ENCODE data around the gene BICRA. TPM values are rescaled to one million over a fixed set of nuclear protein-coding genes. Genes with fewer than 3 reads are reported as not detected.

BICRA gene
- total RNA-seq, 1 experiment from 2014 or later, result 13.1 TPM

DNA sequence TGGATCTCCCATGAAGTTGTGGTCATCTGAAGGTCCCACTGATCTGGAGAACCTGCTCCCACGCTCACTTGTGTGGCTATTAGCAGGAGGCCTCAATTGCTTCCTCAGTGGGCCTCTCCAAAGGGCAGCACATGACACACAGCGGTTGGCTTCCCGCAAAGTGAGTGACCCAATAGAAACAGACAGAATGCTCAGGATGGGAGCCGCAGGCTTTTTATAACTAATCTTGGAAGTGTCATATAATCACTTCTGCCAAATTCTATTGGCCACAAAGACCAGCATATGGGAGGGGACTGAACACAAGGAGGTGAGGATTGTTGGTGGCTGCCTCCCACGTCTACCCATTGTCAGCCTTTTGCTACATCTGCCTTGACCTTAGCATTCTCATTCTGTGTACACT, 82.2 kb downstream of the BICRA start:
- H3K4me1 Mint-ChIP-seq (ENCODE audit: insufficient read depth, unreplicated experiment), result no peaks in the 10 kb centered on the region
- H3K36me3 Mint-ChIP-seq (ENCODE audit: insufficient read depth, unreplicated experiment), result peaks cover 34% of the 10 kb centered on the region
- no peak overlapping the region for H3K4me3 Mint-ChIP-seq (ENCODE audit: unreplicated experiment)
- TF ChIP-seq, protein P1, sequence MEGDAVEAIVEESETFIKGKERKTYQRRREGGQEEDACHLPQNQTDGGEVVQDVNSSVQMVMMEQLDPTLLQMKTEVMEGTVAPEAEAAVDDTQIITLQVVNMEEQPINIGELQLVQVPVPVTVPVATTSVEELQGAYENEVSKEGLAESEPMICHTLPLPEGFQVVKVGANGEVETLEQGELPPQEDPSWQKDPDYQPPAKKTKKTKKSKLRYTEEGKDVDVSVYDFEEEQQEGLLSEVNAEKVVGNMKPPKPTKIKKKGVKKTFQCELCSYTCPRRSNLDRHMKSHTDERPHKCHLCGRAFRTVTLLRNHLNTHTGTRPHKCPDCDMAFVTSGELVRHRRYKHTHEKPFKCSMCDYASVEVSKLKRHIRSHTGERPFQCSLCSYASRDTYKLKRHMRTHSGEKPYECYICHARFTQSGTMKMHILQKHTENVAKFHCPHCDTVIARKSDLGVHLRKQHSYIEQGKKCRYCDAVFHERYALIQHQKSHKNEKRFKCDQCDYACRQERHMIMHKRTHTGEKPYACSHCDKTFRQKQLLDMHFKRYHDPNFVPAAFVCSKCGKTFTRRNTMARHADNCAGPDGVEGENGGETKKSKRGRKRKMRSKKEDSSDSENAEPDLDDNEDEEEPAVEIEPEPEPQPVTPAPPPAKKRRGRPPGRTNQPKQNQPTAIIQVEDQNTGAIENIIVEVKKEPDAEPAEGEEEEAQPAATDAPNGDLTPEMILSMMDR (IDR thresholded peaks at IDR 0.05; ENCODE audit: unreplicated experiment), result no peak
- CTCF ChIA-PET, result interaction anchor here (0.7 to 1.2 kb wide), 4 partner anchors 9 to 395 kb away, joined by 3 to 5 read pairs (median 3); partner anchors contain the start of gene KPTN
- DNase-seq (ENCODE audit: unreplicated experiment), result no peak
- POLR2A ChIA-PET, result interaction anchor here (0.6 to 0.9 kb wide), 2 partner anchors 9 to 342 kb away, joined by 3 read pairs; partner anchors contain the start of gene DHX34
- H3K9me3 Mint-ChIP-seq (ENCODE audit: unreplicated experiment), result no peaks in the 10 kb centered on the region
- H3K27ac Mint-ChIP-seq (ENCODE audit: low read depth, unreplicated experiment), result peak overlapping the region; percentile 46
- intact Hi-C loops (cut with micrococcal nuclease), result no loop called here
- no peaks in the 10 kb centered on the region for H3K27me3 Mint-ChIP-seq (ENCODE audit: insufficient read depth, unreplicated experiment)
- no TSS peak for BruUV-seq (replicated peaks)

DNA sequence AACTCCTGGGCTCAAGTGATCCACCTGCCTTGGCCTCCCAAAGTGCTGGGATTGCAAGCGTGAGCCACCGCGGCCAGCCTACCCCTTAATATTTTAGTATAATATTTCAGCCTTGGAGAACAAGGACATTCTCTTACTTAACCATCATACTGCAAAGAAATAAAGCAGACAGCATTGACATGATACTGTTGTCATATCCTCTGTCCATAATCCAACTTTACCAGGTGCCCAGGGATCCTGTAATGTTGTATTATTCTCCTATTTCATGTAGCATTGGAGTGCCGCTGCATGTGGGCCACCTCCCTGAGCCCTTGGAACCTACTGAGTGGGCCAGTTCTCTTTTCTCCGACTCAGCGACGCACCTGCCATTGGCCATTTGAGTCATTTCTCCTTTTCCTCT, 82.8 kb downstream of the BICRA start:
- no TSS peak for BruUV-seq (replicated peaks)
- no peaks in the 10 kb centered on the region for H3K27me3 Mint-ChIP-seq (ENCODE audit: insufficient read depth, unreplicated experiment)
- DNase-seq (ENCODE audit: unreplicated experiment), result no peak
- H3K27ac Mint-ChIP-seq (ENCODE audit: low read depth, unreplicated experiment), result peak overlapping the region; percentile 46
- CTCF ChIA-PET, result no interaction called here
- TF ChIP-seq, protein P1 (IDR thresholded peaks at IDR 0.05; ENCODE audit: unreplicated experiment), result no peak
- peaks cover 38% of the 10 kb centered on the region for H3K36me3 Mint-ChIP-seq (ENCODE audit: insufficient read depth, unreplicated experiment)
- H3K4me3 Mint-ChIP-seq (ENCODE audit: unreplicated experiment), result no peak overlapping the region
- H3K9me3 Mint-ChIP-seq (ENCODE audit: unreplicated experiment), result no peaks in the 10 kb centered on the region
- POLR2A ChIA-PET, result no interaction called here
- intact Hi-C loops (cut with micrococcal nuclease), result no loop called here
- no peaks in the 10 kb centered on the region for H3K4me1 Mint-ChIP-seq (ENCODE audit: insufficient read depth, unreplicated experiment)

DNA sequence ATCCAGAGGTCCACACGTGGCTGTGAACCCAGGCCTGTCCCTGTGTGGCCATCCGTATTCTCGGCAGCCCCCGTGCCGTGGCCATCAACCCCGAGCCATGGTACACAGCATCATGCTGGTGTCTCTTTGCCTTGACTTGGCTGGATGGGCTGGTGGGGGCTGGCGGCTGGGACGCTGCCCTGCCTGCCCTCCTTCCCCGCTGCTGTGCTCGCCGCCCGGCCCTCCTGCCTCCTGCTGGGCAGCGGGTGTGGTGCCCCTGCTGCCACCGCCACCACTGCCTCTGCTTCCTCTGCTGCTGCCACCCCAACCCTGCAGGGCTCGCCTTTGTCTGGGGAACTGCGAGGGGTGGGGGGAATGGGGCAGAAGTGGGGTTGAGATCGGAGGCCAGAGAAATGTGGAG, 84.6 kb downstream of the BICRA start:
- no TSS peak for BruUV-seq (replicated peaks)
- Mint-ChIP-seq H3K9me3 (ENCODE audit: unreplicated experiment) (no peaks in the 10 kb centered on the region), H3K27me3 (ENCODE audit: insufficient read depth, unreplicated experiment) (no peaks in the 10 kb centered on the region), H3K27ac (ENCODE audit: low read depth, unreplicated experiment) (no peak overlapping the region), H3K36me3 (ENCODE audit: insufficient read depth, unreplicated experiment) (peaks cover 29% of the 10 kb centered on the region), H3K4me3 (ENCODE audit: unreplicated experiment) (no peak overlapping the region), H3K4me1 (ENCODE audit: insufficient read depth, unreplicated experiment) (no peaks in the 10 kb centered on the region)
- CTCF ChIA-PET, result interaction anchor here (0.5 kb wide), 1 partner anchor 210 kb away, joined by 5 read pairs; the partner anchor contains the start of gene KPTN
- POLR2A ChIA-PET, result interaction anchor here (0.6 kb wide), 1 partner anchor 1381 kb away, joined by 3 read pairs; no protein-coding TSS in a partner anchor
- no peak for DNase-seq (ENCODE audit: unreplicated experiment)
- TF ChIP-seq, protein P1 (IDR thresholded peaks at IDR 0.05; ENCODE audit: unreplicated experiment), result no peak
- intact Hi-C loops (cut with micrococcal nuclease), result no loop called here

DNA sequence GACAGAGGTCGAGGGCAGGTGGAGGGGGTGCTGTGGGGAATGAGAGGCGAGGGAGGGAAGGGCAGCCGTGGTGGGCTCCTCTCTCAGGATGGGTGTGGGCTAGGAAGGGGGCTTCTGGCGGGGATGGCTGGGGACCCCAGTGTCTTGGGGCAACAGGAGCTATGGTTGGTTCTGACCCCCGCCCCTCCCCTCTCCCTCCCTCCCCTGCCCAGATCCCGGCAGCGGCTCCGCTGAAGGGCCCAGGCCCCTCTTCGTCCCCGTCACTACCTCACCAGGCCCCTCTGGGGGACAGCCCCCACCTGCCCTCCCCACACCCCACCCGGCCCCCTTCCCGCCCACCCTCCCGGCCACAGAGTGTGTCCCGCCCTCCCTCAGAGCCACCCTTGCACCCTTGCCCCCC, 85.0 kb downstream of the BICRA start:
- peaks cover 33% of the 10 kb centered on the region for H3K36me3 Mint-ChIP-seq (ENCODE audit: insufficient read depth, unreplicated experiment)
- H3K4me3 Mint-ChIP-seq (ENCODE audit: unreplicated experiment), result no peak overlapping the region
- ChIA-PET POLR2A (interaction anchor here (0.6 kb wide), 1 partner anchor 1381 kb away, joined by 3 read pairs; no protein-coding TSS in a partner anchor), CTCF (no interaction called here)
- no peaks in the 10 kb centered on the region for H3K4me1 Mint-ChIP-seq (ENCODE audit: insufficient read depth, unreplicated experiment)
- no TSS peak for BruUV-seq (replicated peaks)
- H3K9me3 Mint-ChIP-seq (ENCODE audit: unreplicated experiment), result no peaks in the 10 kb centered on the region
- H3K27me3 Mint-ChIP-seq (ENCODE audit: insufficient read depth, unreplicated experiment), result no peaks in the 10 kb centered on the region
- intact Hi-C loops (cut with micrococcal nuclease), result no loop called here
- H3K27ac Mint-ChIP-seq (ENCODE audit: low read depth, unreplicated experiment), result no peak overlapping the region
- TF ChIP-seq, protein P1 (IDR thresholded peaks at IDR 0.05; ENCODE audit: unreplicated experiment), result no peak
- no peak for DNase-seq (ENCODE audit: unreplicated experiment)

All from MCF 10A (cell line).